ENCODE measurements around the gene CNTNAP3. TPM values are rescaled to one million over a fixed set of nuclear protein-coding genes. Genes with fewer than 3 reads are reported as not detected.
"Not testable (repeated sequence)": the region's sequence is repeated elsewhere in the genome, so short reads cannot be mapped to it uniquely, and the experiment has no call there.

The CNTNAP3 gene
- total RNA-seq, 1 donor = 0.10 TPM

DNA sequence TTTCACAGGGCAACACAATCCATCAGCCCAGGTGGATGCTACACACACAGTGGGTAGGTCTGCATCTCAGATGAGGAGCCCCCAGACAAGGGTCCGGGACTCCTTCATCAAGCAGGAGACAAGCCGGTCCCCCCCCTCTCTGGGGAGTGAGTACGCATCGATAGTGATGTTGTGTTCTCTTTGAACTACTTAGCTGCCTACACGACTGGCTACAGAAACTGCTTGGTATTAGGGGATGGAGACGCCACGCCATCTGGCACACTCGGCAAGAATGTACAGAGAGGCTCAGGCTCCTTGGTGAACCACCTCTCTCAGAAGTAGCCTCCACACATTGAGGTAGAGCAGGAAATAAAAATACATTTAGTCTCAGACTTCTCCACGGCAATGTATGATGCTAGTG is 179.8 kb downstream of the CNTNAP3 start:
- Histone ChIP-seq H3K4me1 (ENCODE audit: insufficient read depth, low read length) (no peaks in the 10 kb centered on the region), H3K27me3 (ENCODE audit: insufficient read depth, low read length) (no peaks in the 10 kb centered on the region), H3K4me3 (ENCODE audit: low read length) (no peak overlapping the region), H3K9me3 (ENCODE audit: low read depth, low read length) (no peaks in the 10 kb centered on the region)

DNA sequence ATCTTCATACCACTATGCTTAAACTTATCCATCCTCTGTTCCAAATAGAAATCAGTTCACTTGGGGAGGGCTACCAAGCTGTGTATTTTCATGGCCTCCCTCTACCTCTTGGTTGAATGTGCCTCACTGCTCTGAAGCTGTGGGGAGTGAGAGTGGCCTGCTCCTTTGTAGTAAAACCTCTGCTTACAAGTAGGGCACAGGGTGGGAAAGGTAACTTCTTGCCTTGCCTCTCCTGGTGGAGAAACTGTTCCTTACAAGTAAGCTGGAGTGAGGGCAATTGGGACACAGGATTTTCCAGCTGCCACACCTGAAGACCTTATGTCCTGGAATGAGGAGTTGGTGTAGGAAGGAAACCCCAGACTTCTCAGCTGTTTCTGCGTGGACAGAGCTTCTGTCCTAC is 190.8 kb downstream of the CNTNAP3 start:
- H3K9me3 ChIP-seq (ENCODE audit: low read depth, low read length); H3K4me1 ChIP-seq (ENCODE audit: insufficient read depth, low read length); H3K27me3 ChIP-seq (ENCODE audit: insufficient read depth, low read length); H3K4me3 ChIP-seq (ENCODE audit: low read length): not testable (repeated sequence)

- H3K9me3 ChIP-seq (ENCODE audit: low read depth, low read length); H3K27me3 ChIP-seq (ENCODE audit: insufficient read depth, low read length); H3K4me3 ChIP-seq (ENCODE audit: low read length); H3K4me1 ChIP-seq (ENCODE audit: insufficient read depth, low read length): not testable (repeated sequence)
Measured at GRCh38 chr9:39085311-39085710, 202.7 kb downstream of the CNTNAP3 start.

- H3K4me3 ChIP-seq (ENCODE audit: low read length); H3K27me3 ChIP-seq (ENCODE audit: insufficient read depth, low read length); H3K4me1 ChIP-seq (ENCODE audit: insufficient read depth, low read length); H3K9me3 ChIP-seq (ENCODE audit: low read depth, low read length): not testable (repeated sequence)
Measured at GRCh38 chr9:39082574-39082973, 205.4 kb downstream of the CNTNAP3 start.

DNA sequence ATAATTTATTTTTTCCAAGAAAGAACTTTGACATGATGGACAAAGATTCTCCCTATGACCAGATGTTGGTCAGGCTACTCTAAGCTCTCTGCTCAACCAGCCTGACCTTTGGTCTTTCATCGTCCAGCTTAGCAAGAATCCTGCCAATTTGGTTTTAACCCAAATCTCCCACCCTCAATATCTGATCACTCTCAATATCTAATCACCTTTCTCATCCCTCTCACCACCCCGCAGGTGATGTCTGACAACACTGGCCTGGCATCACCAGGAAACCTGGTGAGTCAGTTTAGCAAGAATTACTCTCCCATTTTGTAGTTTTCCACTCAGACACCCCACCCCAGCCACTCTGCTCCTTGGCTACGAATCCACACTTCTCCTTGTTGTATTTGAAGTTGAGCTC is 207.9 kb downstream of the CNTNAP3 start:
- not testable (repeated sequence) for H3K27me3 ChIP-seq (ENCODE audit: insufficient read depth, low read length); H3K4me3 ChIP-seq (ENCODE audit: low read length); H3K4me1 ChIP-seq (ENCODE audit: insufficient read depth, low read length); H3K9me3 ChIP-seq (ENCODE audit: low read depth, low read length)

GRCh38 chr9:39078621-39079256 is 209.2 kb downstream of the CNTNAP3 start:
- H3K27me3 ChIP-seq (ENCODE audit: insufficient read depth, low read length); H3K4me3 ChIP-seq (ENCODE audit: low read length); H3K9me3 ChIP-seq (ENCODE audit: low read depth, low read length); H3K4me1 ChIP-seq (ENCODE audit: insufficient read depth, low read length): not testable (repeated sequence)

DNA sequence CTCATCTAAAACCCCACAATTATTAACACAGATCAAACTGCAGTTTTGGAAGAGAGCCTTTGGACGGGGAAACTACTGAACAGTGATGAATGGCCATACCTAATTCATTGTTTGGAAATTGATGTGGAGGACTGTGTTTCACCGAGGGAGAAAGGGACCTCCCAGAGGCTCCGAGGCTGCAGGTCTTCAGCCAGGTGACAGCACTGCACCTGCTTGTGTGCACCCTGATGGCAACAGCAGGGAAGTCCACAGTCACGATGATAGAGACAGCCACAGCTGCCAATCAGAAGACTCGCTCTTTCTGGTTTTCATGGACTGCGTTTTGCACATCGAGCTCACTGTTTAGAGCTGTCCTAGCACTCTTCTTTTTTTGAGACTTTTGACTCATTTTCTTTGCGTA is 214.4 kb downstream of the CNTNAP3 start:
- H3K4me1 ChIP-seq (ENCODE audit: insufficient read depth, low read length); H3K4me3 ChIP-seq (ENCODE audit: low read length); H3K27me3 ChIP-seq (ENCODE audit: insufficient read depth, low read length); H3K9me3 ChIP-seq (ENCODE audit: low read depth, low read length): not testable (repeated sequence)

- H3K27me3 ChIP-seq (ENCODE audit: insufficient read depth, low read length); H3K4me1 ChIP-seq (ENCODE audit: insufficient read depth, low read length); H3K9me3 ChIP-seq (ENCODE audit: low read depth, low read length); H3K4me3 ChIP-seq (ENCODE audit: low read length): not testable (repeated sequence)
Measured at GRCh38 chr9:39067683-39068082, 220.3 kb downstream of the CNTNAP3 start.

- H3K4me3 ChIP-seq (ENCODE audit: low read length); H3K27me3 ChIP-seq (ENCODE audit: insufficient read depth, low read length); H3K9me3 ChIP-seq (ENCODE audit: low read depth, low read length); H3K4me1 ChIP-seq (ENCODE audit: insufficient read depth, low read length): not testable (repeated sequence)
Measured at GRCh38 chr9:39062966-39063365, 225.0 kb downstream of the CNTNAP3 start.

DNA sequence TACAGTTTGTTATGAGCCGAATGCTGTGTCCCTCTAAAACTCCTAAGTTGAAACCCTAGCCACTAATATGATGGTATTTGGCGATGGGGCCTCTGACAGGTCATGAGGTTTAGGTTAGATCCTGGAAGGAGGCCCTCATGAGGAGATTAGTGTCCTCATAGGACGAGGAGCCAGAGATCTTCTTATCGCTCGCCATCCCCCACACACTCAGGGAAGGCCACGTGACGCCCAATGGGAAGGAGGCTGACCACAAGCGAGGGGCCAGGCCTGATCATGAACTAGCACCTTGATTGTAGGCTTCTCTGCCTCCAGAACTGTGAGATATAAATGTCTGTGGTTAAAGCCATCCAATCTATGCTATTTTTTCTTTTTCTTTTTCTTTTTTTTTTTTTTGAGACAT is 233.5 kb downstream of the CNTNAP3 start:
- not testable (repeated sequence) for H3K27me3 ChIP-seq (ENCODE audit: insufficient read depth, low read length); H3K4me1 ChIP-seq (ENCODE audit: insufficient read depth, low read length); H3K9me3 ChIP-seq (ENCODE audit: low read depth, low read length); H3K4me3 ChIP-seq (ENCODE audit: low read length)

GRCh38 chr9:39046833-39047232 is 241.1 kb downstream of the CNTNAP3 start:
- H3K9me3 ChIP-seq (ENCODE audit: low read depth, low read length); H3K4me3 ChIP-seq (ENCODE audit: low read length); H3K4me1 ChIP-seq (ENCODE audit: insufficient read depth, low read length); H3K27me3 ChIP-seq (ENCODE audit: insufficient read depth, low read length): not testable (repeated sequence)

DNA sequence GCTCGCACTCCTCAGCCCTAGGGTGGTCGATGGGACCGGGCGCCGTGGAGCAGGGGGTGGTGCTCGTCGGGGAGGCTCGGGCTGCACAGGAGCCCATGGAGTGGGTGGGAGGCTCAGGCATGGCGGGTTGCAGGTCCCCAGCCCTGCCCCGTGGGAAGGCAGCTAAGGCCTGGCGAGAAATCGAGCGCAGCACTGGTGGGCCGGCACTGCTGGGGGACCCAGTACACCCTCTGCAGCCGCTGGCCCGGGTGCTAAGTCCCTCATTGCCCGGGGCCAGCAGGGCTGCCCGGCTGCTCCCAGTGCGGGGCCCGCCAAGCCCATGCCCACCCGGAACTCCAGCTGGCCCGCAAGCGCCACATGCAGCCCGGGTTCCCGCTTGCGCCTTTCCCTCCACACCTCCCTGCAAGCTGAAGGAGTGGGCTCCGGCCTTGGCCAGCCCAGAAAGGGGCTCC is 245.6 kb downstream of the CNTNAP3 start:
- not testable (repeated sequence) for H3K4me1 ChIP-seq (ENCODE audit: insufficient read depth, low read length); H3K9me3 ChIP-seq (ENCODE audit: low read depth, low read length); H3K27me3 ChIP-seq (ENCODE audit: insufficient read depth, low read length); H3K4me3 ChIP-seq (ENCODE audit: low read length)

DNA sequence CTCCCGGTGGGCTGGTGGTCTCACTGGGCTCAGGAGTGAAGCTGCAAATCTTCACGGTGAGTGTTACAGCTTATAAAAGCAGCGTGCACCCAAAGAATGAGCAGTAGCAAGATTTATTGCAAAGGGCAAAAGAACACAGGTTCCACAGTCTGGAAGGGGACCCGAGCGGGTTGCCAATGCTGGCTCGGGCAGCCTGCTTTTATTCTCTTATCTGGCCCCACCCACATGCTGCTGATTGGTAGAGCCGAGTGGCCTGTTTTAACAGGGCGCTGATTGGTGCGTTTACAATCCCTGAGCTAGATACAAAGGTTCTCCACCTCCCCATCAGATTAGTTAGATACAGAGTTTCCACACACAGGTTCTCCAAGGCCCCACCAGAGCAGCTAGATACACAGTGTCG is 246.2 kb downstream of the CNTNAP3 start:
- not testable (repeated sequence) for H3K4me3 ChIP-seq (ENCODE audit: low read length); H3K4me1 ChIP-seq (ENCODE audit: insufficient read depth, low read length); H3K27me3 ChIP-seq (ENCODE audit: insufficient read depth, low read length); H3K9me3 ChIP-seq (ENCODE audit: low read depth, low read length)

DNA sequence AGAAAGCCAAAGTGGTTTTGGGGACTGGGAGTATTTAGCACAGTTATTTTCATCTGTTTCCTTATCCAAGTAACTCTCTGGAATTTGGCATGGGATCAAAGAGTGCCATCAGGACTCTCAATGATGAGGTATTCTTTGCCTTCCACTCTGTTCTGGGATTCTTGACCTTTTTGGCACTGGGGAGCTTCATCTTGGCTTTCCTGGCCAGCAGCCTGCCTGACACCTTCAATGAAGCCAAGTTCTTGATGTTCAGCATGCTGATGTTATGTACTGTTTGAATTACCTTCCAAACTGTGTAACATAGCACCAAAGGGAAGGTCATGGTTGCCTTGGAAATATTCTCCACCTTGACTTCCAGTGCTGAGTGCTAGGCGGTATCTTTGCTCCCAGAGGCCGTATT is 248.8 kb downstream of the CNTNAP3 start:
- H3K4me3 ChIP-seq (ENCODE audit: low read length); H3K4me1 ChIP-seq (ENCODE audit: insufficient read depth, low read length); H3K27me3 ChIP-seq (ENCODE audit: insufficient read depth, low read length); H3K9me3 ChIP-seq (ENCODE audit: low read depth, low read length): not testable (repeated sequence)

DNA sequence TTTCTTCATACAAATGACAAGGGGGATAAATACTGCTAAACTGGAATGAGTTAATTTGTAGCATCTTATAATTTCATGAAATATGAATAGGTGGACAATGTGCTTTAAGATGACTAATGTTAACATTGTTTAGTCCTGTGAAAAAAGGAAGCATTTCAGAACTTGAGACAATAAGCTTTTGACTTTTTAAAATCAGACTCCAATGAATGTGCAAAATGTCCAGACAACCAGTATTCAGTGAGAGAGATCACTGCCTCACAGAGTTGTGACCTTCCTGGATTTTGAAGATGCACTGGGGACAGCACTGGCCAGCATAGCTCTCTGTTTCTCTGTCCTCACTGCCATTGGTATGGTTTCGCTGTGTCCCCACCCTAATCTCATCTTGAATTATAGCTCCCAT is 249.7 kb downstream of the CNTNAP3 start:
- not testable (repeated sequence) for H3K27me3 ChIP-seq (ENCODE audit: insufficient read depth, low read length); H3K9me3 ChIP-seq (ENCODE audit: low read depth, low read length); H3K4me3 ChIP-seq (ENCODE audit: low read length); H3K4me1 ChIP-seq (ENCODE audit: insufficient read depth, low read length)

DNA sequence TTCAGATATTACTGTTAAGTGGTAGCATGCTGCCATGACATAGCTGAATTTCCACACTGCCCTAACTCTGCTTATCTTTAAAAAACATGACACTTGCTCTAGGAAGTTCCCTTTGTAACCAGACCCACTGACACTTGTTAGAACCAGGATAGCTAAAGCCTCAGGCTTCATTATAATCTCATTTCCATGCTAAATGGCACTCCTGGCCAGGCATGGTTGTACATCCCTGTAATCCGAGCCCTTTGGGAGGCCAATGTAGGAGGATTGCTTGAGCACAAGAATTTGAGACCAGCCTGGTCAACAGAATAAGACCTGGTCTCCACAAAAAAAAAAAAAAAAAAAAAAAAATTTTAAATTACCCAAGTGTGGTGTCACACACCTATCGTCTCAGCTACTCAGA is 254.1 kb downstream of the CNTNAP3 start:
- H3K9me3 ChIP-seq (ENCODE audit: low read depth, low read length); H3K4me3 ChIP-seq (ENCODE audit: low read length); H3K4me1 ChIP-seq (ENCODE audit: insufficient read depth, low read length); H3K27me3 ChIP-seq (ENCODE audit: insufficient read depth, low read length): not testable (repeated sequence)

All from mononuclear cell (primary cell).